GM12865 (cell line): ENCODE data around the gene CD180.

ENCODE experiments used
- DNase-seq: peaks from one replicate; pipeline ENCODE4 v3.0.0; 2010; ENCODE audit warnings: low read depth
- H3K4me3 ChIP-seq: 2 replicates; pipeline ENCODE4 v1.5.1; 2011; ENCODE audit warnings: mild to moderate bottlenecking, low read depth, low read length, control low read depth
- CTCF ChIP-seq: IDR thresholded peaks from 2 replicates; pipeline ENCODE4 v1.5.1; 2011; ENCODE audit warnings: low read length, control low read depth, low read depth, inconsistent platforms; ENCODE audit not compliant: insufficient read depth; ENCODE audit errors: missing control alignments

CD180 gene

GRCh38 chr5:67190861-67191260 lies 5.7 kb downstream of the CD180 start:
- DNase-seq, result no peak
- TF ChIP-seq CTCF, result no peak
- no peak overlapping the region for H3K4me3 ChIP-seq

GRCh38 chr5:67190410-67190809 lies 6.2 kb downstream of the CD180 start:
- no peak for DNase-seq
- no peak overlapping the region for H3K4me3 ChIP-seq
- TF ChIP-seq CTCF, result no peak

GRCh38 chr5:67189931-67190330 lies 6.7 kb downstream of the CD180 start:
- H3K4me3 ChIP-seq, result no peak overlapping the region
- no peak for TF ChIP-seq CTCF

GRCh38 chr5:67189079-67189354 lies 7.6 kb downstream of the CD180 start:
- DNase-seq, result no peak
- no peak for TF ChIP-seq CTCF
- no peak overlapping the region for H3K4me3 ChIP-seq

More at GRCh38 chr5:67189931-67190330, 6.7 kb downstream of the CD180 start:
- DNase-seq, result no peak

- no peak for TF ChIP-seq CTCF
- DNase-seq, result no peak
- no peak overlapping the region for H3K4me3 ChIP-seq
Observed at GRCh38 chr5:67188274-67189078, 8.1 kb downstream of the CD180 start.

- H3K4me3 ChIP-seq, result no peak overlapping the region
- no peak for TF ChIP-seq CTCF
- DNase-seq, result no peak
Observed at GRCh38 chr5:67187006-67187715, 9.4 kb downstream of the CD180 start.
